Activated CD4-positive, CD25-positive, alpha-beta regulatory T cell treated with anti-CD3 and anti-CD28 coated beads, Interleukin-2, amount 50 U/mL, for 16 hours (primary cell): ENCODE data around the gene MATN4.

ENCODE experiments used
- DNase-seq: peaks from one replicate; pipeline ENCODE4 v3.0.0-alpha.2; 2020; ENCODE audit warnings: low read depth, low spot score

MATN4 gene

GRCh38 chr20:45290677-45291355, 17.3 kb downstream of the MATN4 start:
- DNase-seq, result no peak

- no peak for DNase-seq
Measured at GRCh38 chr20:45289942-45290676, 18.0 kb downstream of the MATN4 start.

- DNase-seq, result no peak
Measured at GRCh38 chr20:45288860-45289259, 19.2 kb downstream of the MATN4 start.

- DNase-seq, result no peak
Measured at GRCh38 chr20:45288376-45288775, 19.7 kb downstream of the MATN4 start.

- DNase-seq, result no peak
Measured at GRCh38 chr20:45283551-45284057, 24.5 kb downstream of the MATN4 start.

- DNase-seq, result no peak
Measured at GRCh38 chr20:45282700-45283550, 25.2 kb downstream of the MATN4 start.

- no peak for DNase-seq
Measured at GRCh38 chr20:45279992-45280391, 28.1 kb downstream of the MATN4 start.

- no peak for DNase-seq
Measured at GRCh38 chr20:45275338-45275737, 32.8 kb downstream of the MATN4 start.

- no peak for DNase-seq
Measured at GRCh38 chr20:45269754-45270270, 38.3 kb downstream of the MATN4 start.

GRCh38 chr20:45269056-45269455, 39.0 kb downstream of the MATN4 start:
- no peak for DNase-seq

- DNase-seq, result no peak
Measured at GRCh38 chr20:45268531-45268930, 39.6 kb downstream of the MATN4 start.

- no peak for DNase-seq
Measured at GRCh38 chr20:45266977-45267376, 41.1 kb downstream of the MATN4 start.

- DNase-seq, result no peak
Measured at GRCh38 chr20:45263556-45264266, 44.4 kb downstream of the MATN4 start.

GRCh38 chr20:45258664-45259063, 49.4 kb downstream of the MATN4 start:
- DNase-seq, result no peak

GRCh38 chr20:45258259-45258658, 49.8 kb downstream of the MATN4 start:
- no peak for DNase-seq

GRCh38 chr20:45257711-45258110, 50.4 kb downstream of the MATN4 start:
- no peak for DNase-seq

GRCh38 chr20:45257161-45257560, 50.9 kb downstream of the MATN4 start:
- no peak for DNase-seq

GRCh38 chr20:45254383-45255262, 53.5 kb downstream of the MATN4 start, which contains the start of gene SLPI:
Gene SLPI, minus strand, starts transcription at chr20:45254564. Its CDS starts 21 bp downstream, at chr20:45254543.
- no peak for DNase-seq

- DNase-seq, result no peak
Measured at GRCh38 chr20:45253261-45253660, 54.8 kb downstream of the MATN4 start.

GRCh38 chr20:45251884-45252560, 56.1 kb downstream of the MATN4 start:
- no peak for DNase-seq
